DOHH2 (cell line): ENCODE results near the gene MTERF4.

Experiments used
- H3F3A ChIP-seq: fragments of 200-600 bp; sonication (generic), shearing (Covaris generic); 2 replicates; pipeline ENCODE4 v1.6.0; 2016; ENCODE audit warnings: antibody characterized with exemption, mild to moderate bottlenecking; ENCODE audit not compliant: control insufficient read depth, insufficient read depth
- H3K27ac ChIP-seq: fragments of 200-600 bp; sonication (generic); 2 replicates; pipeline ENCODE4 v1.5.1; 2014; ENCODE audit warnings: low read depth, mild to moderate bottlenecking, low read length, moderate library complexity
- H3K27me3 ChIP-seq: fragments of 200-600 bp; sonication (generic); 2 replicates; pipeline ENCODE4 v1.6.1; 2014; ENCODE audit warnings: mild to moderate bottlenecking, low read length, mixed read lengths; ENCODE audit not compliant: control insufficient read depth
- H3K36me3 ChIP-seq: fragments of 200-600 bp; sonication (generic); 2 replicates; pipeline ENCODE4 v1.6.1; 2014; ENCODE audit warnings: mild to moderate bottlenecking, low read length, moderate library complexity, mixed read lengths; ENCODE audit not compliant: control insufficient read depth
- H3K4me1 ChIP-seq: fragments of 200-600 bp; sonication (generic); 2 replicates; pipeline ENCODE4 v1.6.1; 2014; ENCODE audit warnings: mild to moderate bottlenecking, low read length, mixed read lengths; ENCODE audit not compliant: control insufficient read depth
- H3K4me2 ChIP-seq: fragments of 200-600 bp; sonication (generic); 2 replicates; pipeline ENCODE4 v1.6.0; 2014; ENCODE audit warnings: mild to moderate bottlenecking, low read length, moderate library complexity
- H3K4me3 ChIP-seq: fragments of 200-600 bp; sonication (generic); 2 replicates; pipeline ENCODE4 v1.5.1; 2014; ENCODE audit warnings: mild to moderate bottlenecking, low read length, mixed read lengths
- H3K79me2 ChIP-seq: fragments of 200-600 bp; sonication (generic); 2 replicates; pipeline ENCODE4 v1.6.1; 2014; ENCODE audit warnings: mild to moderate bottlenecking, low read length, mixed read lengths; ENCODE audit not compliant: control insufficient read depth
- H3K9me2 ChIP-seq: fragments of 200-600 bp; sonication (generic); replicated peaks from 2 replicates; pipeline ENCODE4 v1.6.1; 2014; ENCODE audit warnings: mild to moderate bottlenecking, low read length, mixed read lengths; ENCODE audit not compliant: control insufficient read depth
- H3K9me3 ChIP-seq: fragments of 200-600 bp; sonication (generic); 2 replicates; pipeline ENCODE4 v1.6.1; 2014; ENCODE audit warnings: antibody characterized with exemption, low read length, mixed read lengths; ENCODE audit not compliant: control insufficient read depth, insufficient read depth
- H4K20me1 ChIP-seq: fragments of 200-600 bp; sonication (generic); 2 replicates; pipeline ENCODE4 v1.6.0; 2014; ENCODE audit warnings: low read depth, mild to moderate bottlenecking, antibody characterized with exemption, low read length, moderate library complexity; ENCODE audit not compliant: control insufficient read depth, insufficient read depth
- EZH2phosphoT487 ChIP-seq: fragments of 200-600 bp; sonication (generic); IDR thresholded peaks from 2 replicates; pipeline ENCODE4 v1.6.1; 2017; ENCODE audit warnings: borderline replicate concordance, mild to moderate bottlenecking, antibody characterized with exemption, low read length, moderate library complexity, mixed read lengths
- TF ChIP-seq, protein P1 (sequence below): fragments of 200-600 bp; sonication (generic); IDR thresholded peaks from one replicate; pipeline ENCODE4 v1.5.1; 2014; ENCODE audit warnings: antibody characterized with exemption, mild to moderate bottlenecking, low read depth, low read length; ENCODE audit not compliant: poor library complexity, severe bottlenecking

Gene MTERF4

GRCh38 chr2:241125626-241126025 is 23.5 kb upstream of the MTERF4 start:
- peaks cover 4% of the 10 kb centered on the region; the same call in 1 of the 2 replicates for H3K9me3 ChIP-seq
- H3F3A ChIP-seq = peaks cover 8% of the 10 kb centered on the region; the same call in 1 of the 2 replicates
- TF ChIP-seq, protein P1, sequence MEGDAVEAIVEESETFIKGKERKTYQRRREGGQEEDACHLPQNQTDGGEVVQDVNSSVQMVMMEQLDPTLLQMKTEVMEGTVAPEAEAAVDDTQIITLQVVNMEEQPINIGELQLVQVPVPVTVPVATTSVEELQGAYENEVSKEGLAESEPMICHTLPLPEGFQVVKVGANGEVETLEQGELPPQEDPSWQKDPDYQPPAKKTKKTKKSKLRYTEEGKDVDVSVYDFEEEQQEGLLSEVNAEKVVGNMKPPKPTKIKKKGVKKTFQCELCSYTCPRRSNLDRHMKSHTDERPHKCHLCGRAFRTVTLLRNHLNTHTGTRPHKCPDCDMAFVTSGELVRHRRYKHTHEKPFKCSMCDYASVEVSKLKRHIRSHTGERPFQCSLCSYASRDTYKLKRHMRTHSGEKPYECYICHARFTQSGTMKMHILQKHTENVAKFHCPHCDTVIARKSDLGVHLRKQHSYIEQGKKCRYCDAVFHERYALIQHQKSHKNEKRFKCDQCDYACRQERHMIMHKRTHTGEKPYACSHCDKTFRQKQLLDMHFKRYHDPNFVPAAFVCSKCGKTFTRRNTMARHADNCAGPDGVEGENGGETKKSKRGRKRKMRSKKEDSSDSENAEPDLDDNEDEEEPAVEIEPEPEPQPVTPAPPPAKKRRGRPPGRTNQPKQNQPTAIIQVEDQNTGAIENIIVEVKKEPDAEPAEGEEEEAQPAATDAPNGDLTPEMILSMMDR = no peak
- TF ChIP-seq EZH2phosphoT487 = no peak

GRCh38 chr2:241123816-241124536 is 21.9 kb upstream of the MTERF4 start:
- Histone ChIP-seq H3K27me3 (no peaks in the 10 kb centered on the region), H3K36me3 (peaks cover 47% of the 10 kb centered on the region), H4K20me1 (no peaks in the 10 kb centered on the region), H3K9me3 (peaks cover 4% of the 10 kb centered on the region; the same call in 1 of the 2 replicates), H3F3A (peaks cover 8% of the 10 kb centered on the region; the same call in 1 of the 2 replicates), H3K4me2 (no peak overlapping the region), H3K4me1 (no peaks in the 10 kb centered on the region), H3K27ac (no peak overlapping the region), H3K4me3 (no peak overlapping the region), H3K9me2 (no peaks in the 10 kb centered on the region), H3K79me2 (no peaks in the 10 kb centered on the region)
- TF ChIP-seq, protein P1 = no peak
- TF ChIP-seq EZH2phosphoT487 = no peak

More at GRCh38 chr2:241125626-241126025, 23.5 kb upstream of the MTERF4 start:
- Histone ChIP-seq H3K27ac (no peak overlapping the region), H3K4me3 (no peak overlapping the region), H3K27me3 (no peaks in the 10 kb centered on the region), H3K4me1 (no peaks in the 10 kb centered on the region), H3K4me2 (no peak overlapping the region), H4K20me1 (no peaks in the 10 kb centered on the region), H3K9me2 (no peaks in the 10 kb centered on the region), H3K79me2 (no peaks in the 10 kb centered on the region), H3K36me3 (peaks cover 51% of the 10 kb centered on the region)

- H4K20me1 ChIP-seq = no peaks in the 10 kb centered on the region
- H3K27me3 ChIP-seq = no peaks in the 10 kb centered on the region
- no peaks in the 10 kb centered on the region for H3K9me2 ChIP-seq
- TF ChIP-seq, protein P1 = no peak
- TF ChIP-seq EZH2phosphoT487 = no peak
- H3K27ac ChIP-seq = no peak overlapping the region
- no peak overlapping the region for H3K4me2 ChIP-seq
- H3K4me3 ChIP-seq = no peak overlapping the region
- H3K9me3 ChIP-seq = peaks cover 4% of the 10 kb centered on the region; the same call in 1 of the 2 replicates
- no peaks in the 10 kb centered on the region for H3K79me2 ChIP-seq
- no peaks in the 10 kb centered on the region for H3K4me1 ChIP-seq
- peaks cover 8% of the 10 kb centered on the region; the same call in 1 of the 2 replicates for H3F3A ChIP-seq
- peaks cover 46% of the 10 kb centered on the region for H3K36me3 ChIP-seq
These were observed 20.4 kb upstream of the MTERF4 start for GRCh38 chr2:241122376-241123002.
